A549 (cell line): Measurements from ENCODE around the gene GALNT3.

Experiments used
- CTCF ChIP-seq: fragments of >200 bp; sonication (Bioruptor Twin); formaldehyde crosslinking; IDR thresholded peaks from 3 replicates; pipeline ENCODE4 v1.5.1; 2016
- EP300 ChIP-seq, 2 experiments: fragments of >200 bp; sonication (Bioruptor Twin); formaldehyde crosslinking; IDR thresholded peaks; 2 replicates in 1 of 2; 3 replicates in 1 of 2; pipeline ENCODE4 v1.6.1; 2016 to 2017
- KDM1A ChIP-seq: fragments of 200-600 bp; sonication (generic); IDR thresholded peaks from 2 replicates; pipeline ENCODE4 v1.6.1; 2016; ENCODE audit warnings: low read depth, mild to moderate bottlenecking
- KDM5A ChIP-seq: fragments of 200-600 bp; sonication (generic); IDR thresholded peaks from 2 replicates; pipeline ENCODE4 v1.6.1; 2016; ENCODE audit warnings: antibody characterized with exemption, mild to moderate bottlenecking
- PHF8 ChIP-seq: fragments of 200-600 bp; sonication (generic); IDR thresholded peaks from 2 replicates; pipeline ENCODE4 v1.6.1; 2016; ENCODE audit warnings: low read depth, mild to moderate bottlenecking, antibody characterized with exemption, moderate library complexity, borderline replicate concordance
- POLR2A ChIP-seq: IDR thresholded peaks from 2 replicates; pipeline ENCODE4 v1.6.1; 2012; ENCODE audit warnings: mild to moderate bottlenecking, low read length
- RCOR1 ChIP-seq: fragments of 150-350 bp; IDR thresholded peaks from 2 replicates; pipeline ENCODE4 v1.6.1; 2014; ENCODE audit warnings: antibody characterized with exemption, low read length, low read depth
- RNF2 ChIP-seq: fragments of 200-600 bp; sonication (generic); IDR thresholded peaks from 2 replicates; pipeline ENCODE4 v1.6.1; 2016; ENCODE audit warnings: low read depth, mild to moderate bottlenecking, antibody characterized with exemption, moderate library complexity, borderline replicate concordance
- TF ChIP-seq, protein P1 (sequence below): fragments of 200-600 bp; sonication (generic); IDR thresholded peaks from 2 replicates; pipeline ENCODE4 v1.6.1; 2016; ENCODE audit warnings: antibody characterized with exemption, mild to moderate bottlenecking, moderate library complexity
- TF ChIP-seq, protein P2 (sequence below): fragments of 450-650 bp; IDR thresholded peaks from 2 replicates; pipeline ENCODE4 v1.6.1; 2014; ENCODE audit warnings: antibody characterized with exemption

- TF ChIP-seq, protein P1, sequence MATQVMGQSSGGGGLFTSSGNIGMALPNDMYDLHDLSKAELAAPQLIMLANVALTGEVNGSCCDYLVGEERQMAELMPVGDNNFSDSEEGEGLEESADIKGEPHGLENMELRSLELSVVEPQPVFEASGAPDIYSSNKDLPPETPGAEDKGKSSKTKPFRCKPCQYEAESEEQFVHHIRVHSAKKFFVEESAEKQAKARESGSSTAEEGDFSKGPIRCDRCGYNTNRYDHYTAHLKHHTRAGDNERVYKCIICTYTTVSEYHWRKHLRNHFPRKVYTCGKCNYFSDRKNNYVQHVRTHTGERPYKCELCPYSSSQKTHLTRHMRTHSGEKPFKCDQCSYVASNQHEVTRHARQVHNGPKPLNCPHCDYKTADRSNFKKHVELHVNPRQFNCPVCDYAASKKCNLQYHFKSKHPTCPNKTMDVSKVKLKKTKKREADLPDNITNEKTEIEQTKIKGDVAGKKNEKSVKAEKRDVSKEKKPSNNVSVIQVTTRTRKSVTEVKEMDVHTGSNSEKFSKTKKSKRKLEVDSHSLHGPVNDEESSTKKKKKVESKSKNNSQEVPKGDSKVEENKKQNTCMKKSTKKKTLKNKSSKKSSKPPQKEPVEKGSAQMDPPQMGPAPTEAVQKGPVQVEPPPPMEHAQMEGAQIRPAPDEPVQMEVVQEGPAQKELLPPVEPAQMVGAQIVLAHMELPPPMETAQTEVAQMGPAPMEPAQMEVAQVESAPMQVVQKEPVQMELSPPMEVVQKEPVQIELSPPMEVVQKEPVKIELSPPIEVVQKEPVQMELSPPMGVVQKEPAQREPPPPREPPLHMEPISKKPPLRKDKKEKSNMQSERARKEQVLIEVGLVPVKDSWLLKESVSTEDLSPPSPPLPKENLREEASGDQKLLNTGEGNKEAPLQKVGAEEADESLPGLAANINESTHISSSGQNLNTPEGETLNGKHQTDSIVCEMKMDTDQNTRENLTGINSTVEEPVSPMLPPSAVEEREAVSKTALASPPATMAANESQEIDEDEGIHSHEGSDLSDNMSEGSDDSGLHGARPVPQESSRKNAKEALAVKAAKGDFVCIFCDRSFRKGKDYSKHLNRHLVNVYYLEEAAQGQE, result no peak
- no peak for TF ChIP-seq CTCF
- TF ChIP-seq KDM1A, result no peak
- no peak for TF ChIP-seq EP300 (IDR thresholded peaks at IDR 0.05)
- TF ChIP-seq POLR2A, result no peak
- TF ChIP-seq KDM5A, result no peak
- TF ChIP-seq RNF2, result no peak
- TF ChIP-seq RCOR1, result no peak
- TF ChIP-seq, protein P2, sequence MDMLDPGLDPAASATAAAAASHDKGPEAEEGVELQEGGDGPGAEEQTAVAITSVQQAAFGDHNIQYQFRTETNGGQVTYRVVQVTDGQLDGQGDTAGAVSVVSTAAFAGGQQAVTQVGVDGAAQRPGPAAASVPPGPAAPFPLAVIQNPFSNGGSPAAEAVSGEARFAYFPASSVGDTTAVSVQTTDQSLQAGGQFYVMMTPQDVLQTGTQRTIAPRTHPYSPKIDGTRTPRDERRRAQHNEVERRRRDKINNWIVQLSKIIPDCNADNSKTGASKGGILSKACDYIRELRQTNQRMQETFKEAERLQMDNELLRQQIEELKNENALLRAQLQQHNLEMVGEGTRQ, result no peak
- no peak for TF ChIP-seq PHF8
These were observed 14.3 kb downstream of the GALNT3 start for GRCh38 chr2:165779706-165780105.
